A549 treated with Hydrocortisone at 1 μM for 4 hours (cell line): ENCODE data around the gene PCLAF. TPM values are rescaled to one million over a fixed set of nuclear protein-coding genes. Genes with fewer than 3 reads are reported as not detected.

Experiments
- total RNA-seq: library from RNA; stranded (reverse); fragments of 200-300 nt; extraction: Qiagen RNA extraction; gene quantifications from 5 replicates; pipeline ENCODE4 v1.2.3, GENCODE V29; 2022

The PCLAF gene
- 160 to 251 TPM (median 177 TPM) in 5 replicates for total RNA-seq

DNA sequence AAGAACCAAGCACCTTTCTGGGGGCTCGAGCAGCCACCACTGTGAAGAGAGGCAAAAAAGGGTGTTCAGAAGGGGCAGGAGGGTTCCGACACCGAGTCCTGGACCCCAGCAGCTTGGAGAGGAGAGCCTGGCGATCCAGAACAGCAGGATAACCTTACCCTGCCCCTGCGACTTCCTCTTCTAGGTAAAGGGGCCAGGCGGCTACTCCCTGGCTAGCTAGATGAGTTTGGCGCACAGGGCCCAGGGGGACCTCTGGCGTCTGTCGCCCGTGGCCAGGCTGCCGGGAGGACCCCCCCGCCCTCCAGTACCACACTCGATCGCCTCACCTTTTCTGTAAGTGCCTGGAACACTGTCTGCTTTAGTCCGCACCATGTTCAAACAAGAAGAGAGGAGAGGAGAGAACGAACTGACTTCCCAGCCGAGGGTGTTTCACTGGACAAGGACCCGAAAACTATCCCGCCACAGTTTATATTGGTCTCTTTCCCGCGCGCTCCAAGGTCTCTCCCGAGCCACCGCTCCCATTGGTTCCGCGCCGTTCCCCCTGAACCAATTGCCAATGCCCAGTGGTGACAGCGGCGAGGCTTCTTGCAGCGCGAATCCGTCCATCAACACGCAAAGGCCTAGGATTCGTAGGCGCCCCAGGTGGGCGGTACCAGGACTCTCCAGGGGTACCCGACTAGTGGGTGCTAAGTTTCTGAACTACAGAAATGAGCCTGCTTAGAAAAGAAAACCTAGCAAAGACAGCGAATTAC, at the start of gene PCLAF:
TSS of gene PCLAF (minus strand) at position 442 of the 752 bp plus-strand sequence. CDS start at position 372, 70 bp downstream.

DNA sequence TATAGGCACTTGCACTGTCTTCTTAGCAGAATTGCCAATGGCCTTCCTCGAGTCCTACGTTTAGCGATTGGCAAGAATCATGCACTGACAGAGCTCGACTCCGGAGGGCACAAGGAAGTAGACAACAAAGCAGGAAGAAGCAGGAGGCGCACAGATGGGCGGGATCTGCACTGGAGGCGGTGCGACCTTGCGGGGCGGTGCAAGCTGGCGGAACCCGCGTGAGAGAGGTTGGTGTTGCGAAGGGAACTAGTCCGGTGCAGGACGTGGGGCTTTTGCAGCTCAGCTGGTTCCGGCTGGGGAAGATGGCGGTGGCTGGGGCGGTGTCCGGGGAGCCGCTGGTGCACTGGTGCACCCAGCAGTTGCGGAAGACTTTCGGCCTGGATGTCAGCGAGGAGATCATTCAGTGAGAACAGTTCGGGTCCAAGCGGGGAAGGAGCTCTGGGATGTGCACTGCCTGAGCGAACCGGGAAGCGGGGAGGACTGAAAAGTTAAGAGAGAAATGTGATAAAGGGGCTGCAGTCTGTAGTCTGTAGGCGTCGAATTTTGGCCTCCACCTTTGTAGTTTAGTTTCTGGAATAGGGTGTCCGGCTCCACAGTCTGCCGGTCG, 6.4 kb upstream of the PCLAF start, which contains the start of gene TRIP4:
TSS of gene TRIP4 (plus strand) at position 275 of the 607 bp plus-strand sequence. CDS start at position 303, 28 bp downstream.

DNA sequence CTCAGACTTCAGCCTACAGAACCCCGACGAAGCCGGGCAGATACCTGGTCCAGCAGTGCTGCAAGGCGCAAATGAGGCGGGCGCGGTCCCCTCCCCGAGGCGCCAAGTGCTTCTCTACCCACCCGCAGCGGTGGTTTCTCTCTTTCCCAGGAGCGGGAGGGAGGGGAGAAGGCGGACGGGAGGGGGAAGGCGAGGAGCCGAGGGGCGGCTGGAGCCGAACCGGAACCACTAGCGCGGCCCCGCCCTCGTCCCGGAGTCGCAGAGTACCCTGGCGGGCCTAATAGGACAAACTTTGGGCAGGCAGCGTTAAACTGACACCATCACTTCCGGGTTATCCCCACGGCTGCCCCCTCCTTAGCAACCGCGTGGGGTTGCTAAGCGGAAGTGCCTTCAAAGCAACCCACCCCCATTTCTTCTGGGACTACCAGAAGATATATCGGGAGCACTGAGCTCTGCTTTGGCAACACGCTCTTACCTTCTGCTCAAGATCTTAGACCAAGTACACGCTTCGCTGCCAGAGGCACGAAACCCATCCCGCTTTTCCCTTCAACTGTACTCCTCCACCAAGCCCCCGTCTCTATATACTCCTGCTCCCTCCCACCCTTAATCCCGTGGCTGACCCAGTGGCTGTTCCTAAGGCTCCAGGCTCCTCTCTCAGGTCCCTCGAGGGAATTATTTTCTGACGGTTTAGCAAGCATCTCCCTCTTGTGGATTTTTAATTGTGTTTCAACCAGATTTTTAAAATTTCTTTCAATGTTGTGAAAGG, 25.1 kb downstream of the PCLAF start, which contains the start of gene CSNK1G1:
TSS of gene CSNK1G1 (minus strand) at position 230 of the 766 bp plus-strand sequence. CDS start 55,674 bp downstream, outside the sequence.

Other genes starting within 250 kb of the PCLAF start
- gene SNX22, start 229.7 kb downstream of the PCLAF start, total RNA-seq = 0.75 to 1.3 TPM (median 1.3 TPM) in 5 replicates
- 764 to 821 TPM (median 788 TPM) in 5 replicates for gene PPIB, start 218.4 kb downstream of the PCLAF start, total RNA-seq
- 13.6 to 19.5 TPM (median 17.2 TPM) in 5 replicates for gene CSNK1G1, start 25.3 kb downstream of the PCLAF start, total RNA-seq
- gene TRIP4, start 6.4 kb upstream of the PCLAF start, total RNA-seq = 25.0 to 32.7 TPM (median 26.8 TPM) in 5 replicates
- 15.4 to 27.3 TPM (median 21.1 TPM) in 5 replicates for gene ZNF609, start 79.1 kb upstream of the PCLAF start, total RNA-seq